GM19455 (cell line): ENCODE data around the gene PRKG1.
"Not testable (repeated sequence)": the region's sequence is repeated elsewhere in the genome, so short reads cannot be mapped to it uniquely, and the experiment has no call there.

Experiments used
- ATAC-seq: cut with Tn5 transposase; IDR thresholded peaks from one replicate; pipeline ENCODE4 v1.9.1; 2021; ENCODE audit not compliant: unreplicated experiment

Gene PRKG1

GRCh38 chr10:51718804-51719291 lies 644.6 kb downstream of the PRKG1 start:
- ATAC-seq = no peak

GRCh38 chr10:51724038-51724437 lies 649.8 kb downstream of the PRKG1 start:
- no peak for ATAC-seq

DNA sequence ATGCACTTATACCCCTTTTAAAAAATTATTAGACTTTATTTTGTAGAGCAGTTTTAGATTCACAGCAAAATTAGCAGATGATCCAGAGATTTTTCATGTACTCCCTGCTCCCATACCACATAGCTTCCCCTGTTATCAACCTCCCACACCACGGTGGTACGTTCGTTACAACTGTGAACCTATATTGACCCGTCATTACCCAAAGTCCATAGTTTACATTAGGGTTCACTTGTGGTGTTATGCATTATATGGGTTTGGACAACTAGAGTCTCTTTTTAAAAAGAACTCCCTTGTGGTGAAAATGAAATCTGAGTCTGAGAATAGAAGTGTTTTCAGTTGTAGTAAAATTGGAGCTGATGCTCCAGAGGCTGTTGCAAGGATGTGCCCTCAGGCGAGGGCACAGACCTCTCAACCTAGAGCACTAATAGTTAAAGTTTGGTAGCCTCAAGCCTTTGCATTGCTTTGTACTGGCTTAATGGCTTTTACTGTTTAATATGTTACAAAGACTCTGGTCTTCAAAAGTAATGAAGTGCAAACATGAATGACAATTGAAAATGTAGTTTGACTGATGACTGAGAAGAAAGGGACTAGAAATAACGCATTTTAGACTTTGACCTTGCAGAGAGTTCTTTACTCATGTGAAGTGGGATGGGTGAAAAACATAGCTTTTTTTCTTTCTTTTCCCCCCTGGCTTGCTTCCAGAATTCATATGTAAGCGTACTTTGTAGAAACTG lies 655.7 kb downstream of the PRKG1 start:
- no peak for ATAC-seq

DNA sequence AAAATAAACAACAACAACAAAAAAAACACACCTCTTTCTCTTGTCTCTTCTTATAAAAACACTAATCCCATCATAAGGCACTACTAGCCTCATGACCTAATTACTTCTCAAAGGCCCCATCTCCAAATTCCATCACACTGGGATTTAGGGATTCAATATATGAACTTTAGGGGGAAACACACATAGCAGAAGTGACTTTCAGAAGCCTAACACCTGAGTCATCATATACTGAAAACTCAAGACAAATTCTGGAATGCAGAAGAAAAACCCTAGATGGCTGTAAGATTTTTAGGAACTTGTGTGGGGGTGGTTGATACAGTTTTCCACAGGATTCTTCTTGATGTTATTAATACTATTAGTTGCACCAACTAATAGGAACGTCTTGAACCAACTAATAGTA lies 658.8 kb downstream of the PRKG1 start:
- ATAC-seq = no peak

GRCh38 chr10:51743146-51743545 lies 668.9 kb downstream of the PRKG1 start:
- no peak for ATAC-seq

- ATAC-seq = no peak
Observed at GRCh38 chr10:51744235-51745000, 670.1 kb downstream of the PRKG1 start.

GRCh38 chr10:51745397-51745796 lies 671.1 kb downstream of the PRKG1 start:
- no peak for ATAC-seq

DNA sequence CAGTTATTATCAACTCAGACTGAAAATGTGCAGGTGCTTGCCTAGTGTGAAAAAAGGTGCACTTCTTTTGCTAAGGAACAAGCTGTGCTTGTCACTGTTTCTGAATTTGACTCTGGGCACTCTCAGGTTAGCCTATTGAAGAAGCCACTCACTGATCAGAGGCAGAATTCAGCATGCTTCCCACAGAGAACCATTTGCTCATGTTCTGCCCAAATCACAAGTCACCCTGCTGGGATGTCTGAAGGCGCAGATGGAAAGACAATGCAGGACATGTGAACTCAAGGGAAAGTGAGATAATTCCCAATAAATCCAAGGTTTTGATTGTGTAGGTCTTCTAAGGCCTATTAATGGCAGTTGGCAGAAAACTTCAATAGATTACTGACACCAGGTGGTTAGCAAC lies 672.9 kb downstream of the PRKG1 start:
- no peak for ATAC-seq

- no peak for ATAC-seq
Observed at GRCh38 chr10:51748959-51749358, 674.7 kb downstream of the PRKG1 start.

DNA sequence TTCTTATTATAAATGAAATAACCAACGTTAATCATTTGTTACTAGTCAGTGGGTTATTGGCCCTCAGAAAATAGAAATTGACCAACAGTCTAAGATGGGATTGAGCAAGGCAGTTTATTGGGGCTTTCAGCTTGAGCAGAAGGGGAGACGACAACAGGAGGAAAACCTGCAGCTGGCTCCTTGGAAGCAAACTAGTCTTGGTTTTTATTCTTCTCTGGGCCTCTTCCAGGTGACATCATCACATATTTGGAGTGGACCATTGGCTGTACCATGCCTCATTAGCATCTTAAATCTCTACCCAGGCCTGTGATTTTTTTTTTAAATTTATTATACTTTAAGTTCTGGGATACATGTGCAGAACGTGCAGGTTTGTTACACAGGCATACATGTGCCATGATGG lies 684.1 kb downstream of the PRKG1 start:
- ATAC-seq = no peak

DNA sequence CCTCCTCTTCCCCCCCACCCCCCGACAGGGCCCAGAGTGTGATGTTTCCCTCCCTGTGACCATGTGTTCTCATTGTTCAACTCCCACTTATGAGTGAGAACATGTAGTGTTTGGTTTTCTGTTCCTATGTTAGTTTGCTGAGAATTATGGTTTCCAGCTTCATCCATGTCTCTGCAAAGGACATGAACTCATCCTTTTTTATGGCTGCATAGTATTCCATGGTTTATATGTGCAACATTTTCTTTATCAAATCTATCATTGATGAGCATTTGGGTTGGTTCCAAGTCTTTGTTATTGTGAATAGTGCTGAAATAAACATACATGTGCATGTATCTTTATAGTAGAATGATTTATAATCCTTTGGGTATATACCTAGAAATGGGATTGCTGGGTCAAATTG lies 684.6 kb downstream of the PRKG1 start:
- ATAC-seq = not testable (repeated sequence)

- no peak for ATAC-seq
Observed at GRCh38 chr10:51759896-51760534, 685.7 kb downstream of the PRKG1 start.

- ATAC-seq = no peak
Observed at GRCh38 chr10:51760864-51761640, 686.8 kb downstream of the PRKG1 start.

GRCh38 chr10:51763746-51764145 lies 689.5 kb downstream of the PRKG1 start:
- no peak for ATAC-seq

DNA sequence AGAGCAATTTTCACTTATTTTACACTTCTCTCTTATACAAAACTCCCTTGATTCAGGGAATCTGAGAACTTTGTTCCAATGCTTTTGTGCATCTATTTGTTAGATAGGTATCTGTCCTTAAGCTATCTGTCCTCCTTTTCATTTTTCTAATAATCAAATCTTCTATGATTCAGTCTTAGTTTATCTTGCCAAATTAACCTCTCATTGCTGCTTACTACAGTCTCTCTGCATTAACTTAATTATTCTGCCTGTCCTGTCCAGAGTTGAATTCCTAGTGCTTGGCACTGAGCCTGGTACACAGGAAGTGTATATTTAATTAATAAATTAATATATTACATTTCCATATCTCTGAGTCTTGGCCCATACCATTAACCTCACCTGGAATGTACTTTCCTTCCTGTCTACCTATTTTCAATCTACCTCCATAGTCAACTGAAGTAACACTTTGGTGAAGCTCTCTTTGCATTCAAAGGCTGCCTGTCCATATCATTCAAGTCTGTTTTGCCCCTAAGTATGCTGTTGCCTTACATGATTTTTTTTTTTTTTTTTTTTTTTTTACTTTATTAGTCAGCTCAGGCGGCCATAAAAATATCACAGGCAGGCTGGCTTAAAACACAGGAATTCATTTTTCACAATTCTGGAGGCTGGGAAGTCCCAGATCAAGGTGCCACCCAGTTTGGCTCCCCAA lies 691.1 kb downstream of the PRKG1 start:
- ATAC-seq = no peak

- ATAC-seq = no peak
Observed at GRCh38 chr10:51766423-51767102, 692.3 kb downstream of the PRKG1 start.

- no peak for ATAC-seq
Observed at GRCh38 chr10:51767103-51767763, 692.9 kb downstream of the PRKG1 start.

GRCh38 chr10:51768886-51769465 lies 694.7 kb downstream of the PRKG1 start:
- no peak for ATAC-seq

DNA sequence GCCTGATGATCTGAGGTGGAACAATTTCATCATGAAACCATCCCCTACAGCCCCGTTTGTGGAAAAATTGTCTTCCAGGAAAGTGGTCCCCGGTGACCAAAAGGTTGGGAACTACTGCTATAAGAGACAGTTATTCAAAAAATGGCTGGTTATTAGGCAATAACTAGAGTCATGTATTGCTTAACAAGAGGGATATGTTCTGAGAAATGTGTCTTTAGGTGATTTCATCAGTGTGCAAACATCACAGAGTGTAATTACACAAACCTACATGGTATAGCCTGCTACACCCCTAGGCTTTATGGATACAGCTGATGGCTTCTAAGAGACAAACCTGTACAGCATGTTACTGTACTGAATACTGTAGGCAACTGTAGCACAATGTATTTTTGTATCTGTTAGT lies 696.4 kb downstream of the PRKG1 start:
- no peak for ATAC-seq
